HG02798 (cell line): Measurements from ENCODE around the gene KHDC4.

Experiments
- ATAC-seq: cut with Tn5 transposase; IDR thresholded peaks from one replicate; pipeline ENCODE4 v1.9.1; 2021; ENCODE audit warnings: mild to moderate bottlenecking; ENCODE audit not compliant: unreplicated experiment, poor library complexity

The KHDC4 gene

DNA sequence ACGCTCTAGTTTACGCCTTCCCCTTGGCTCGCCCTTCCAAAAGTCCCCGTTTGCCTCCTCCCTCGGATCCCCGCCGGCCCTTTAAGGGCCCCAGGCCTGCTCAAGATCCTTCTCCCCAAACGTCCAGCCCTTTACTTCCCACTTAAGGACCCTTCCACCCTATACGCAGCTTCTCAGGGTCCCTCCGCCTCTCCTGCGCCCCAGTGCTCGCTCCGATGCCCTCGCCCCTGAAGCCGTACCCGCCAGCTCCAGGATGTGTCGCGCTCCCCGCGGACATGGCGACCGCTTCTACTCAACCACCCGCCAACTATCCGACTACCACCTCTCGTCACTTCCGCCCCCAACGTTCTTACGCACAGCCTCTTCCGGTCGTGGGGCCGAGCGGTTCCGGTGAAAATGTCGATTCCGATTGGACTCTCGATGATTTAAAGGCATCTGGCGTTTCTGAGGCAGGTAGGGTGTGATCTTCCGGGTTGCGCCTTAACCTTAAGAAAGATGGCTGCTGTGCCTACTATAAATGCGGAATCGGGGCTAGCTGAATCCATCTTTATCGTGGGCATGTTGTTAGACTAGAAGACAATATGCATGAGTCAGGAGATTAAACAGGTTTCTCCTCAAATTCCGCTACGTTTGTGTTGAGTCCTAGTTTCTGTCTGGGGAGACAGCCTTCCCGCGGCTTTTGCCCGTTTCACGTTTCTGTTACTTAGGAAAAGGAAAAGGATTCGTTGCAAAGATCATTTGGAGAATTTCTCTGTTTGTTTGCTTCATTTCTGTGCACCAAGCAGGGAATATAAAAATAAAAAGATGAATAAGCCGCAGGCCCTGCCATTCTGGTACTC, at the start of gene KHDC4:
Gene KHDC4, minus strand, starts transcription at position 317 of the 839 bp plus-strand sequence. Its CDS starts 40 bp downstream, at position 277.
- ATAC-seq = peak; percentile 96

DNA sequence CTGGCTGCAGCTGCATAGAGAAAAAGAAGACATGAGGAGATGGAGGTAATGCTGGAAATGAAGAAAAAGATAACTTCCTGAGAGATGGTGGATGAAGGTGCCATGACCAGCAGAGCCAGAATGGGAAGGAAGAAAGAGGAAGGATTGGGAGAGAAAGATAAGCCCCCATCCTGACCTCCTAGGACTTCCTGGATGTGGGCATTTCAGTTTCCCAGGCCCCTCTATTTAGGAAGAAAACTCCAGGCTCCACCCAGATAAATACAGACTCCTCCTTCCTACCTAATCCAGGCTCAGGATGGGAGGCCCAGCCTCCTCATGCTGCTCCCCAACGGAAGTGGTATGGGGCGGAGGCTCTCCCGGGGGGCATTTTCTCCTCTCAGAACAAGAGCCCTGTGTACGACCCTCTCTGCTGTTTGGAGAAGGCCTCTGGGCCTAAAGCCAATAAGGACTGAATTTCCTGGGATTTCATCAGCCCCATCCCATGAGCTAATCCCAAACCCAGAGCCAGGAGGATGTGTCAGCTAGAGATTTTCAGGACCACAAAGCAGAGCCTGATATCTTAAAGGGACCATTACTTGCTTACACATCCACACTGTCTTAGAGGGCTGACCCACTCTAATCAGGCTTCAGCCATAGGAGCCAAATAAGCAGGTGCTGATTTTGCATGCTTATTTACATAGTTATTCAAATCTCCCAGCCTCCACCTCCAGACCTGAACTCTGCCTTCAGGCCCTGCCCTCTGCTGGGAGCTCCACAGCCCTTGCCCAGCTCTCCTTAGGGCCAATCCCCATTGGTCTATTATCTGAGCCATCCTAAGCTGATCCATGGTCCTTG, 49.2 kb upstream of the KHDC4 start:
- no peak for ATAC-seq

DNA sequence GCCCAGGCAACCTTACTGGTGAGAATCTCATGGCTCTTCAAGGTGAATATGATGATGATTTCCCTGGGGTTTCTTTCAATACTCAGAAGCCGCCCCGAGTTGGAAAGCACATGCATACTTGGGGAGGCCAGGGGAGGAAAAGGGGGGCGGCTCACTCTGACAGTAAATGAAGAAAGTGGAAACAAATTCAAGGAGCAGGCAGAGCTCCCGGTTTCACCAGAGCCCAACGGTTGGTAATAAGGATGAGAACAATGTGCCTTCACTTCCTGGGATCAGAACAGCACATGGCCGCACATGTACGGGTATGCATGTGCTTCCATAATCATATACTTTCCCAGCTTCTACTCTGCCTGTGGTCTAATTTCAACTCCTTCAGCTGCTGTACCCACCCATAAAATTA, 47.9 kb upstream of the KHDC4 start:
- ATAC-seq = no peak

GRCh38 chr1:155981266-155982088, 47.3 kb upstream of the KHDC4 start:
- no peak for ATAC-seq

DNA sequence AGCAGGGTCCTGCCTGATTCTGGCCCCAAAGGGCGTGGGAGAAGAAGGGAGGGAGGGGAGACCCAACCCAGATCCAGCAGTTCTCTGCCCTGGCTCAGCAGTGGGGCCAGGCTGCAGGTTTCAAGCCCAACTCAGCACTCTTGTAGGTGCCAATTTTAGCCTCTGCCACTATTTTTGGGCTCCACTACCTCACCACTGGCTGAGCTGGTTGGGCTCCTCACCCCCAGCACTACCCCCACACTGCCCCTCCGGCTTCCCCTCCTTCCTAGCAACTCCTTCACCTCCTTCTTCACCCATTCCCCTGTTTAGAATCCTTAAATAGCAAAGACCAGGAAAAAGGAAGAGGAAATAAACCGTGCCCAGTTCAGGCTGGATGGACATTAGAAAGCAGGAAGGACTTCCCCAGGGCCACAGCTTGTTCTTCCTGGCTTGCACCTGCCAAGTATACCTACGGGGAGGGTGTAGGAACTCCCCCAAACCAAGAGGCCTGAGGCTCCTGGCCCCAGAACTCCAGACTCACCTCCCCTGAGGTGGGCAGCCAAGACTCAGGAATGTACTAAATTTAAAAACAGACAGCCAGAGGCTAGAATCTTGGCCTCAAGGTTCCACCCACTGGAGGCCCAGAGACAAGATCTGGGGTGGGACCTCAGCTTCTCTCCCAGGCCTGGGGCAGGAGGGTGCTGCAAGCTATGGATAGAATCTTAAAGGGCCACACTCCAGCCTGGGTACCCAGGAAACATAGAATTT, 45.6 kb upstream of the KHDC4 start:
- peak; percentile 22 for ATAC-seq

DNA sequence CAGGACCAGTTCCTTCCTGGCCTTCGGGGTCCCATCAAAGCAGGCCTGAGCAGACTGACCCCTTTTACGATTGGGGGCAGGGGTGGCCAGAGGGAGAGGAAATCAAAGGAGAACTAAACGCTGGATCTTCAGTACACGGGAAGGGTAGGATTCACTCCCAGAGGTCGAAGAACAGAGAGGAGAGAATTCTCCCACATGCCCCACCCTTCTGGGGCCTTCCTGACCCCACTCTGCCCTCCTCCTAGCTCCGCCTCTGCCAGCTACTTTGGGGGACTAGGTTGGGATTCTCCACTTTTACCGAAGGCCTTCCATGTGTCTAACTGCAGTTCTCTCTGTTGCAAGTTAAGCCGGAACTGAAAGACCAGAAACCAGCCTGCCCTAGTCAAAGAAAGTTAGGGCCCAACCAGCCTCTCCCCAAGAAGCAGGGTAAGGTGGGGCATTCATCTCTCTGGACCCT, 44.8 kb upstream of the KHDC4 start:
- no peak for ATAC-seq

GRCh38 chr1:155978325-155978972, 44.2 kb upstream of the KHDC4 start, which contains the start of gene ARHGEF2:
Gene ARHGEF2 (minus strand): TSS chr1:155978547. CDS start chr1:155978427, 120 bp downstream.
- ATAC-seq = peak; percentile 49

DNA sequence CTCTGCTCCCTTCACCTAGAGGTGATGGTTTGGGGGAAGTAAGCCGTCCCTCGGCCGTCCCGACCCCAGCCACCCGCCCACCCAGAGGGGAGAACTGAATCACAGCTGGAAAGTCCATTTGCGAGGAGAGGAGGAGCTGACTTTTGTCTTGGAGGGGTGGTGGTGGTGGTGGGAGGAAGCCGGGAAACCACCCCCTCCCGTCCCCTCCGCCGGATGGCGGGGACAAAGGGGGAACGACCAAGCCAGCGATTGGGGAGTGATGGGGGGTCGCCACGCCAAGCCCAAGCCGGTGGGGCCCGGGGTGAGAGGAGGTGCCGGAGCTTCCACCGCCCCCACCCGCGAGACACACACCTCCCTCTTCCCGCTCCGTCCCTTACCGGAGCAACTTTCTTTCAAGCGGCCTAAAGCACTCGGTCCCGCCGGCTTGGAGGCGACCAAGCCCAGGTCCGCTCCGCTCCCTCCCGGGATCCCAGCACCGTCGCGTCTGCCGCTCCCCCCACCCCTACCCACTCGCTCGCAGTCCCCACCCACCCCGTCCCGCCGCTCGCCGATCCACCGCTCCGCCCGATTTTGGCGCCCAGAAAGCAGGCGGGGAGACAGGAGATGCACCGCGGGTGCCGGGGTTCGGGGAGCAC, 43.6 kb upstream of the KHDC4 start:
- no peak for ATAC-seq

DNA sequence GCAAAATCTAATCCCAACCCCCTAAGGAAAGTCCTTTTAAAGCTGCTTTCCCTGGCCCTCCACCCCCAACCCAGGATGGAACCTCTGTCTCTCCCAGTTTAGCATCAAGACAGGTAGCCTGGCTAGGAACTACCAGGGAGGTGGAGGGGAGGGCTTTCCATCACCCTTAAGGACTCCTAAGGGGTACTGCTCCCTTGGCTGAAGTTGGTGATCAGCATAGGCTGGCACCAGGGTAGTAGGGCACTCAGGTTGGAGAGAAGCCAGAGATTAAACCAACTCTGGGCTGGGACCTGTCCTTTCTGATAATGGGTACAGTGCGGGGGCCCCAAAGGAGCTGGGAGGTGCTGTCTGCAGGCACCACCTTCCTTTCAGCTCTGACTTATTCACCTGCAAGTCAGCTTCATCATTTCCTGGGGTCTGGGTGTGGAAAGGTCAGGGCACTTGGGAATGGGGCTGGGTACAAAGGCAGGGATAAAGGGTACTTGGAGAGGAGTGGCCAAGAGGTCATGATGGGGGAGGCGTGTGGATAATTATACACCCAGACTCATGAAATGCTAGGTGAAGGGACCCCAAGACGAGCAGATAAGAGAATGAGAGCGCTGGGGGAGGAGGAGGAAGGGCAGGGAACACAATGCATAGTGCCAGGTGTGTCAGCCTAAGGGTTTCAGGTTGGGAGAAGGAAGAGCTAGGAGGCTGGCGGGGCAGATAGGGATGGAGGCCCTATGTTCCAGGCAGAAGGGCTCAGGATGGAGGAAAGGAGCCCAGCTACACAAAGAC, 42.9 kb upstream of the KHDC4 start:
- no peak for ATAC-seq

- ATAC-seq = no peak
Observed at GRCh38 chr1:155976062-155976912, 42.1 kb upstream of the KHDC4 start.

GRCh38 chr1:155975375-155976061, 41.3 kb upstream of the KHDC4 start:
- no peak for ATAC-seq

DNA sequence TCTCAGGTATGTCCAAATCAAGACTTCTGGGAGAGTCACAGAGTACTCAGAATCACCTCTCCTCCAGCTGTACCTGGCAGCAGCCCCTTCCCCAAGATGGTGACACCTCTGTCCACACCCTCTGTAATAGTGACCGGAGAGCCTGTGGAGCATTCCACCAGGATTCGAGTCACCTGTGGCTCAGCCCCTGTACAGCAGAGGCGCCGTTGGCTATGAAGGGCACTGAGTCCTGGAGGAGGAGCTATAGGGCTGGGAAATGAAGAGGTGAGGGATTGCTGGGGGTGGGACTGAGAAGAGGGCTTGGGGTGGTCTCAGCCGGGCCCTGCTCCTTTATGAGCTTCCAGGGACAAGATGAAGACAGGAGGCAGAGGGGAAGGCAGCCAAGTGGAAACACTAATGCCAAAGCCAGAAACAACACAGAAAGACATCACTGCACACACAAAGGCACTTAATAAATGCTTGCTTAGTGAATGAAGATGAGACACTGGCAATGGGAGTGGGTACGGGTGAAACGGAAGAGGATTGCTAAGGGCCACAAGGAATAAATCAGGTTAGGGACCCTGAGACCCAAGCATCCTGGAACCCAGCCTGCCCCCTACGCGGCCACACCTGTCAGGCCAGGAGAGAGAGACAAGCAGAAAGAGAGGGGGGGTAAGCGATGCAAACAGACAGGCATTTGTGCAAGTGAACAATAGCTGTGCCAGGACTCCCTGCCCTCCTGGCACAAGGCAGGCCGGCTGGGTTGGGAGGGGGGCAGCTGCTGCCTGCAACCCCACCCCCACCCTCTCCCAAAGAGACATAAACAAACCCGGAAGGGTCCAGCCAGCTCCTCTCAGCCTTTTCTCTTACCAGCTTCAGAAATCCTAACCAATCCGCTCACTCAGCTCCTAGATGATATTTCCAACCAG, 40.2 kb upstream of the KHDC4 start:
- no peak for ATAC-seq

- no peak for ATAC-seq
Observed at GRCh38 chr1:155973723-155974122, 39.5 kb upstream of the KHDC4 start.

DNA sequence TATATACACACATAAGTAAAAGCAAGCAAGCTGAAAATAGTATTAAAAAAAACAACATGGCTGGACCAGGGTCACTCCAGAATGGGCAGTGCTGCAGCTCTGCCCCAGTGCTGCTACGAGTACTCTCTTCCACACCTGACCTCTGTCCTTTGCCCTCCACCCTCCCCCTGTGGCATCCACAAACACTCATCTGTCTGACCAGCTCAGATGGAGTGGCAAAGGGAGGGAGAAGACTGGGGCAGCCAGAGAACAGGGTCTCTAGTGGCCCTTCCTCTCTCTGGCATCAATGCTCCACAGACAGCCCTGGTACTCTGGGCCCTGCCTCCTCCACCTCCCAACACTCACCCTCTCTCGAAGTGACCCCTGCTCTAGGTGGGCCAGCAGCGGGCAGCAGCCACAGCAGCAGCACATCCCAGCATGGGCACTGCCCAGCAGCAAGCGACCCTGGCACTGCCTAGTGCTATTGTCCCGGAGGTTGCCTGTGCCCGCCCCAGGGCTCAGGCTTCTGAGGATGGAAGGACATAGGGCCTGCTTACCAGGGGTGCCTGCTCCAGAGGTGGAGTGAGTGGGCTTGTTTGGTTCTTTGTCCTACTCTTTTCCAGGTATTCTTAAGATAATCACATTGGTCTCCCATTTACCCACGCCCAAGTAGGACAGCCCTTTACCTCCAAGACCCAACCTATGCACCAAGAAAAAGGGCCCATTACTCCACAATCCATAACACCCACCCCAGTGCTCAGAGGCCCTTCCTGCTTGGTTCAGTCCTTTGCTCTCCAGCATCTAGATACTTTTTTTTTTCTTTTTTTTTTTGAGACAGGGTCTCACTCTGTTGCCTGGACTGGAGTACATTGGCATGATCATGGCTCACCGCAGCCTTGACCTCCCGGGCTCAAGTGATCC, 37.9 kb upstream of the KHDC4 start:
- no peak for ATAC-seq
